ENCODE results near the gene RERE.
"Not testable (repeated sequence)": the region's sequence is repeated elsewhere in the genome, so short reads cannot be mapped to it uniquely, and the experiment has no call there.

The RERE gene

DNA sequence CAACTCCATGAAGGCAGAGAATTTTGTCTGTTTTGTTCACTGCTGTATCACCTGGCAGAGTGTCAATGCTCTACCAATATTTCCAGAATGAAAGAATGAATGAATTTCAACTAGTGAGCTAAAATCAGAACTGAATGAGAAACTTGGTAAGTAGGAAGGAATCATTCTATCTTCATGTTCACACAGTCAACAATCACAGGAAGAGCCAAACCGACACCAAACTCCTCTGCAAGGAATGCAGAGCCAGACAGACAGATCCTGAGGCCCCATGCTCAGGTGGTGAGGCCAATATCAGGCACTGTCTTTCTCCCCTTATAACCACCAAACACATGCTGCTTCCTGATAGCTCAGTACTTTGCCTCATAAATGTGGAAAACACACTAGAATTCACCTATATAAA, 360.4 kb downstream of the RERE start:
- no peak for DNase-seq (ENCODE audit: low read depth in 2 of 2)

DNA sequence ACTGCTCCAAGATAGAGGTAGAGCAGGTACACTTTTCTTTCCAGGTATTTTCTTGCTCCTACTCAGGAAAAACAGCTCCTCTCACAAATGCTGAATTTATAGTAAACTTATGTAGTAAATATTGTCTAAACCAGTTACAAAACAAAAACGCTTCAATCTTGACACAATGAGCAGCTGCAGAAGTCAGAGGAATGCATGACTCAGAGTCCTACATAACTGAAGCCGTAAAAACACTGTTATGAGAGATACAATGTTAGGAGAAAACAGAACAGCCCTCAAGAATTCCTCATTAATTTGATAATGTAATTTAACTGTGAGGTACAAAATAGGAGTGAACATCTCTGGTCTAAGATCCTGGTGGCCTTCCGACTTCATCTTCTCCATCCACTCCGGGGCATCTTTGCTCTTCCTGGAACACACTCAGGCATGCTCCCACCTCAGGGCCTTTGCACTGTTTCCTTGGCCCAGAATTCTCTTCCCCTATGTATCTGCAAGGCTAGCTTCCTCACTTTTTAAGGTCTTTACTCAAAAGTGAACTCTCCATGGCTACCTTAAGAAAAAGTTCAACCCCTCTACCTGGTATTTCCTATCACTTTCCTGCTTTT, 361.0 kb downstream of the RERE start:
- DNase-seq (ENCODE audit: low read depth in 2 of 2): no peak

DNA sequence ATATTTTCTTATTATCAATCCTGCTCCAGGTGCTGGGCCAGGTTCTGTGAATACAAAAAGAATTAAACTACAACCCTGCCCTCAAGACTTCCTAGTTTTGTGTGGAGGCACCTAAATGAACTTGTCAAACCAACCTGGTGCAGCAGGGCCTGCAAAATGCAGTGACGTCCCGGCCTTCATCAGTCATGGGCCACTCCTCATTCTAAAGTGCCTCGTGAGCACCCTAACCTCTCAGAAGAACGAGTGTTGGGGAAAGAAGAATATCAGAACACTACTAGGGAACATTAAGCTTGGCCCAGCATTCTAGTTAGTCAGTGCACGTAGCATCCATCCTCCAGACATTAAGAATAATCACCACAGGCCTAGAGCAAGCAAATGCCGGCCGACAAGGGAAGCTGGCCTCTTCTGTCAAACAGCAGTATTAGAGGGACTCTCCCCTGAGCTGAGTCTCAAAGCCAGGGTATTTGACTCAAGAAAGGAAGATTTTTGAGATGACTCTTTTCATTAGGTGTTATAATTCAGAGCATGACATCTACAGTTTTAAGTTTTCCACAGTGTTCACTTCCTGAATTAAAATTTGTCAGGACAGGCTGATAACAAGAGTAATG, 361.6 kb downstream of the RERE start:
- DNase-seq (ENCODE audit: low read depth in 2 of 2): no peak

DNA sequence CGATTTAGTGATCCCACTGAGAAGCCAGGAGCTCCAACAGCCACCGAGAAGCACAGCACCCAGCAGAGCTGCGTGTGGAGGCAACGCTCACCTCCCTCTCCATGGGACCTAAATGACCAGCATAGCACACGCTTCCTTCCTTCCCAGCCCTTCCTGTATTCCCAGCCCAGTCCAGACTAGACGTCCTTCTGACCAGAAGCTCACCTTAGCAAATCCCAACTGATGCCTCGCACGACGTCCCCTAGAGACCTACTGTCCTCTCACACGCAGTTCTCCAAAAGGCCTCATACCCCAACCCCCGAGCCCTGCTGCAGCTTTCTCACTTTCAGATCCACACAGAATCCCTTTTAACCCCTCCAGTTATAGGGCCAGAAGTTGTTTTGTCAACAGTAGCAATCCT, 367.1 kb downstream of the RERE start:
- DNase-seq (ENCODE audit: low read depth in 2 of 2): no peak

DNA sequence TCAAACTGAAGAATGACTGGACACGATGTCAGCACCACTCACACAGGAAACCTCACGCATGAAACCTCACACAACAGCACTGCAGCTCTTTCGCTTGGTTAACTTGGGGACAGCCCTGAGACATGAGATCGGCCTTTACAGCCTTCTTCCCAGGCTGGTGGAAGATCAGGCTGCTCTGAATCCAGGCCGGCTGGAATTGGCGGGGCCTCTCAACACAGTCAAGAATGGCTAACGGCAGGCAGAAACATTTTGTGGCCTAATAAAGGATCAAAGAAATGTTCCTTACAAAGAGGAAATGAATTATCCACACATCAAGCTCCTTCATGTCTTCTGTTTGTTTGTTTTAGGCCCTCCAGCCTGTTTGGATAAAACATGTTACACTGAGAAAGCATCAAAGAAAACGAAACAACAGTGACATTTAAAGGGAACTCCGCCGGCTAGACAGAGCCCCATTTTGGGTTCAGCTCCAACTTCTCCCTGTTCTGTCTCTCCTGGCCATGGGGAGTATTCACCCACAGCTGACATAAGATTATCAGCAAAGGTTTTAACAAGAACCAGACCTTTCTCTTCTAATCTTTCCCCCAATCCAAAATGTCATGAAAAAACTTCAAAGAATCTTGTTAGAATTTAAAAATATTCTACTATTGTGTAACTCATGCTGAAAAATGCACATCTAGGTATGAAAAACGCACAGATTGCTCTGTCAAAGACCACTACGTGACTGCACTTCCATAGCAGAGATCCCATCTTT, 368.4 kb downstream of the RERE start:
- DNase-seq (ENCODE audit: low read depth in 2 of 2): no peak

DNA sequence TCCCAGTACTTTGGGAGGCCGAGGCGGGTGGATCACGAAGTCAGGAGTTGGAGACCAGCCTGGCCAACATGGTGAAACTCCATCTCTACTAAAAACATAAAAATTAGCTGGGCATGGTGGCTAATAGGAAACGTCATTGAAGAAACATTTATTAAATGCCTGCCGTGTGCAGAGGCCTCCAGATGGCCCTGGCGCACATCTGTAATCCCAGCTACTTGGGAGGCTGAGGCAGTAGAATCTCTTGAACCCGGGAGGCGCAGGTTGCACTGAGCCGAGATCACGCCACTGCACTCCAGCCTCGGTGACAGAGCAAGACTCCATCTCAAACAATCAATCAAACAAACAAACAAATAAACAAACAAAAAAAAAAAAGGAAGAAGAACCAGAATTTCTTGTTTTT, 368.9 kb downstream of the RERE start:
- not testable (repeated sequence) for DNase-seq (ENCODE audit: low read depth in 2 of 2)

DNA sequence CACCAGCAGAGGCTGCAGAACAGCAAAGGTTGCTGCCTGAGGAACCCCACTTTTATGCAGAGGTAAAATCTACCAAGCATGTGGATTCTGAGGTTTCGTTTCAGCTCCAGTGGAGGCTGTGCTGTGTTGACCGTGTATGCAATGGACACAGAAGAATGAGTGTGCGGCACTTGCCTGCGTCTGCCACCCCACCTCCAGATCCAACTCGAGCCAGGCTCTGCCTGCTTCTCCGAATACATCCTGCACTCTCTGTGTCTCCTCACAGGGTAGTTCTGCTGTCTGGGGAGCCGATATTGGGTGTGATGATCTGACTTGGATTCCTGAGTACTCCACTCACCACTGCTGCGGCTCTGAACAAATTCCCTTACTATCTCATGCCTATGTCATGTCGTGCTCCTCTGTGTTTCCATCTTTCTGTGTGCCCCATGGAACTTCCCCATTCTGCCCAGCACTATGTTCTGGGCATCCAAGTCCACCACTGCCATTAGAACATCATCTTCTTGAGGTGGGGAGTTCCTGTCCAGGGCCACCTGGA, 369.8 kb downstream of the RERE start:
- no peak for DNase-seq (ENCODE audit: low read depth in 2 of 2)

DNA sequence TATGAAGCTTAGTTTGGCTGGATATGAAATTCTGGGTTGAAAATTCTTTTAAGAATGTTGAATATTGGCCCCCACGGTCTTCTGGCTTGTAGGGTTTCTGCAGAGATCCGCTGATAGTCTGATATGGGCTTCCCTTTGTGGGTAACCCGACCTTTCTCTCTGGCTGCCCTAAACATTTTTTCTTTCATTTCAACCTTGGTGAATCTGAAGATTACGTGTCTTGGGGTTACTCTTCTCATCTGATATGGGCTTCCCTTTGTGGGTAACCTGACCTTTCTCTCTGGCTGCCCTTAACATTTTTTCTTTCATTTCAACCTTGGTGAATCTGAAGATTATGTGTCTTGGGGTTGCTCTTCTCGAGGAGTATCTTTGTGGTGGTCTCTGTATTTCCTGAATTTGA, 371.3 kb downstream of the RERE start:
- not testable (repeated sequence) for DNase-seq (ENCODE audit: low read depth in 2 of 2)

DNA sequence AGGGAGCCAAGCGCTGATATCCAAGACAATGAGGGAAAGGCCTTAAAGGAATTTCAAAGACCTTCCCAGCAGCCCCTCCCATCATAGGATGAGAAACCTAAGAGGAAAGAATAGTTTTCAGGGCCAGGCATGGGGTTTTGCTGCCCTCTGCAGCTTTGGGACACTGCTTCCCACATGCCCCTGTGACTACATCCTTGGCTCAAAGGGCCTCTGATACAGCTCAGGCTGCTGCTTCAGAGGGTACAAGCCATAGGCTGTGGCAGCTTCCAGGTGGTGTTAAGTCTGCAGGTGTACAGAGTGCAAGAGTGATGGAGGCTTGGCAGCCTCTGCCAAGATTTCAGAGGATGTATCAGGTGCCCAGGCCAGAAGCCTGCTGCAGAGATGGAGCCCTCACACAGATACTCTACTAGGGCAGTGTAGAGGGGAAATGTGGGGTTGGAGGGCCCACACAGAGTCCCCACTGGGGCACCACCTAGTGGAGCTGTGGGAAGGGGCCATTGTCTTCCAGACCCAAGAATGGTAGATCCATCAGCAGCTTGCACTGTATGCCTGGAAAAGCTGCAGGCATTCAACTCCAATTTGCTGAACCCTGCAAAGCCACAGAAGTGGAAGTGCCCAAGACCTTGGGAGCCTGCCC, 373.8 kb downstream of the RERE start:
- DNase-seq (ENCODE audit: low read depth in 2 of 2): no peak

DNA sequence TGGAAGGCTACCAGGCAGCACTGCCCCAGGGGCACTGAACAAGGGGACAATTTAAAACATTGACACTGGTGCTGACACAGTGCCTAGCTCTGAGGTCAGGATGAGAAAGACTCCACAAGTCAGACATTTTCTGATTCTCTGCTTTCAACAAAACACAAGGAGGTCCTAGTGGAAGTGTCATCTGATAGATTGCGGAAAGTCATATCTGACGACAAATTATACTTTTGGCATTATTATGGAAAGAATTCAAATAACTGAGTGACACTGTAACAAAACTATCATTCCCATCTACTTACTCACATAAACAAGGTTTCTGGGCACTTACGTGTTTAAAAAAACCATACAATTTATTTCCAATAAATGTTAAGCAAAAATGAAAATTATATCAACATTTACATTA, 376.0 kb downstream of the RERE start:
- DNase-seq (ENCODE audit: low read depth in 2 of 2): no peak

DNA sequence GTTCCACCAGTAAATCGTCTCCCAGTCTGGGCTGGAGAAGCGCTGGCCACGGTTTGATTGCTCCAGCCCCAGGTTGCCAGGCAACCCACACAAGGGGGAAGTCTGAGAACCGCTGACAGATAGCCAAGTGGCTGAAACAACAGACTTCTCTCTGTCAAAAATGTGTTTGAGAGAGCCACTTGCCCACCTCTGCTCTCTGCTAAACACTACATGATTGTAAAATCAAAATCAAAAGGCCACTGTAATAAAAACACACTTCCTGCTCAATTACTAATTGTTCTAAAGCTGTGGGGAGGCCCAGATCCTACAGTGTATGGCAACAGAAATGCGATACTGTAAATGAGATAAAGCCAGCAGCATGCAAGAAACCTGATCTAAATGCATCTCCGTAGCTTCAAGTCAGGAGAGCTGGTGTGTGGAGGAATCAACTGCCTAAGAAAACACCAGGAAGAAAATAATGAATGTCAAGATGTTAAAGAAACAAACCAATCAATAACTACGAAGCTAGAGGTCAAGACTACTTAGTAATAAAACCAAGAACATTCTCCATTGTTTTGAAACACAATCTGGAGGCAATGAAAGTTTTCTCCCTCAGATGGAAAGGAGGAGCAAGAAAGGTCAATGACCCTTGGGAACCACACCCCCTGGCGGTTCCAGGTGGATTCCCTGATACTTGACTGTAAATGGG, 378.3 kb downstream of the RERE start:
- DNase-seq (ENCODE audit: low read depth in 2 of 2): no peak

DNA sequence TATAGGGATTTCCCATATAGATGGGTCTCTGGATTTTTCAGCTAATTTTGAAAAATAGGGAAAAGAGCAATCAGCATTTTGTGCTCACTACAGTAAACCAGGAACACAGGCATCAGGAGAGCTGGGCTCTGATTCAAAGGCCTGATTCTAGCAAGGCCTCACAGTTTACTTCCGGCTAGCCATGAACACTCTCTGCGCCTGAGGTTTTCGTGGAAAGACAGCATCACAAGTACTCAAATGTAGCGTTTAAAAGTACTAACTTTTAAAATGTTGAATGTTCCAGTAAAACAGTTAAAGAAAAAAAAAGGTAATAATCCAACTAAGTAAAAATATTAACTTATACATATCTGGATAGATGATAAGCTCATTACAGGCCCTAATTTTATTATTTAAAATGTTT, 379.0 kb downstream of the RERE start:
- DNase-seq (ENCODE audit: low read depth in 2 of 2): no peak

DNA sequence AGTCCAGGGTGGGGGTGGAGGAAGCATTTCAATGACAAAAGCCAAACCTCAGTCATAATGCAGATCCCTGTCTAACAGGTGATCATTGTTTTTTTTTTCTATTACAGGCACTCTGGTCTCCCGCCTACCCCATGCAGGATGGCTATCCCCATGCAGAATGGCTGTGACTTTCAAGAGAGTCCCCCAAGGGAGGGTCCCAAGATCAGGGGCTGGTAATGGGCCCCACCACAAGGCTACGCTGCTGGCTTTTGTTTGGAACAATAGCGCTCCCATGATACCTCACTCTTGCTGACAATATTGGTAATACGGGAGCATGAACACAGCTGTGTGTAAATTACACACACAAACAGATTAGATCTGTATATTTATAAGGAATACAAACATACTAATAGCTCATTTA, 380.1 kb downstream of the RERE start:
- DNase-seq (ENCODE audit: low read depth in 2 of 2): no peak

DNA sequence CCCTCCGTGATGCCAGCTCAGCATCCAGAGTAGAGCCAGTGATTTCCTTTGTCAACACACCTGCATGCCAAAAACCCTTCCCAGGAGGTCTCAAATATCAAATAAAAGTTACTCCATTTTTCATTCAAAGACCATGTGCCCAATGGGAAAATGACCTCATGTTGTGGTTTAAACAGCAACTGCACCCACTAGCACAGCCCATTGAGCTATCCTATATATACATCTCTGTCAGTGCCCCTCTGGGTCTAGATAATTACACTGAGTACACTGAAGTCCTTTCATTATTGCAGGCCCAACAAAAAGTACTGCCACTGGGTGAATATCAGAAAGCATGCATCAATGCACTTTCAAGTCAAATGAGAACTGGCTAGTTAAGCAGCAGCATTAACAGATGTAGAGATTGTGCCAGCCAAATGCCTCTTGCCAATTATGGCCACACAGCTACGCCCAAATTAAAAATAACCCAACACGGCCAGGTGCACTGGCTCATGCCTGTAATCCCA, 381.8 kb downstream of the RERE start:
- no peak for DNase-seq (ENCODE audit: low read depth in 2 of 2)

DNA sequence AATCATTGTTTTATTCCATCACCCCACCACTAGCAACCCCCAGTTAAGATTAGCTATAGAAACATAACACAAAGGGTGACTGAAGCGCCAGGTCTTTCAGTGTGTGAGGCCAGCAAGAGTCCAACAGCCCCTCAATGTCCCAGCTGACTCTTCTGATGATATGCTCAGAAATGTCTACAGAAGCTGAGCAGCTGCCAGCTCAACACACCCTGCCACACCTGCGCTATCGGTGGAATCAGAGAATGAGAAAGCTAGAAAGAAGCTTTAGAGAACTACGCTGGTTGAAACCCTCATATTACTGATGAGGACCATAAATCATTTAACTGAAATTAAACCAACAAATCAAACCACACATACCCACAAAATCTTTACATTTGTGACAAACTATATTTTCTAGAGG, 383.3 kb downstream of the RERE start:
- DNase-seq (ENCODE audit: low read depth in 2 of 2): no peak

DNA sequence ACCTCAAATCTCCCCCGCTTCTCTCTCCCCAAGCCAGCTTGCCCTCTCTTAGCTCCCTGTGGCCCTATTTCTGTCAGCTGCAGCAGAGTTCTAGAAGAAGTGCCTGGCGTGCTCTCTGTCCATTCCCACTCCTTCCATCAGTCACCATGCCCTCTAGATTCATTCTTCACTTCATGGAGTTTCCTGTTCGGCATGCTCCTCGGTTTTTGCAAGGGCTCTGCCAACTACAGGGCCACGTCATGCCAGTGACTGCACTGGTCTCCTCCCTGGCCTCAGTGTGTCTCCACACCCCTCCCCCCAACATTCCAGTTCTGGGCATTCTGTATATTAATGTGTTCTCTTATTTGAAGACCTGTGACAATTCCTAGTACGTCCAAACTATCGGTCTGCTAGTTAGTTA, 385.7 kb downstream of the RERE start:
- no peak for DNase-seq (ENCODE audit: low read depth in 2 of 2)

DNA sequence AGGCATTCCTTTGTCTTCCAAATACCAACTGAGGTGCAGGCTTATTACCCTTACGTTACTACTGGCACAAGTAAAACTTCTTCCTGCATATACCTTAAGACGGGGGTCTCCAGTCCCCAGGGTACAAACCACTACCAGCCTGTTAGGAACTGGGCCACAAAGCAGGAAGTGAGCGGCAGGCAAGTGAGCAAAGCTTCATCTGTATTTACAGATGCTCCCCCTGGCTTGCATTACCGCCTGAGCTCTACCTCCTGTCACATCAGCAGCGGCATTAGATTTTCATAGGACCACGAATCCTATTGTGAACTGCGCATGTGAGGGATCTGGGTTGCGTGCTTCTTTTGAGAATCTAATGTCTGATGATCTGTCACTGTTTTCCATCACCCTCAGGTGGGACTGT, 386.4 kb downstream of the RERE start:
- no peak for DNase-seq (ENCODE audit: low read depth in 2 of 2)

DNA sequence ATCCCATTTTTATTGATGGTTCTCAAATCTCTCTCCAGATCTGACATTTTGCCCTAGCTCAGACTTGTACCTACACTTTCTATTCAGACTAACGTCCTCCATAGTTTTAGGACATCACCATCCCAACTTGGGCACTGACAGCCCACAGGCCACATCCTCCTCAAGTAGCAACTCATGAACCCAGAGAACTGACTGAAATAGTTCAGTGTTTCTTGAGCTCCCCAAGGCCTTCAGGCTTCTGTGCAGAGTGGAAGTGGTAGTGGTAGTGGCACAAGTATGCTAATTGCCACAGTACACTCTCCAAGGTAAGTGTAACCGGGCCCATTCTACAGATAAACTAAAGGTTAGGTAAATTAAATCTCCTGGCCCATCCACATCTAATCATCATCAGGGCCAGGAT, 387.0 kb downstream of the RERE start:
- no peak for DNase-seq (ENCODE audit: low read depth in 2 of 2)

DNA sequence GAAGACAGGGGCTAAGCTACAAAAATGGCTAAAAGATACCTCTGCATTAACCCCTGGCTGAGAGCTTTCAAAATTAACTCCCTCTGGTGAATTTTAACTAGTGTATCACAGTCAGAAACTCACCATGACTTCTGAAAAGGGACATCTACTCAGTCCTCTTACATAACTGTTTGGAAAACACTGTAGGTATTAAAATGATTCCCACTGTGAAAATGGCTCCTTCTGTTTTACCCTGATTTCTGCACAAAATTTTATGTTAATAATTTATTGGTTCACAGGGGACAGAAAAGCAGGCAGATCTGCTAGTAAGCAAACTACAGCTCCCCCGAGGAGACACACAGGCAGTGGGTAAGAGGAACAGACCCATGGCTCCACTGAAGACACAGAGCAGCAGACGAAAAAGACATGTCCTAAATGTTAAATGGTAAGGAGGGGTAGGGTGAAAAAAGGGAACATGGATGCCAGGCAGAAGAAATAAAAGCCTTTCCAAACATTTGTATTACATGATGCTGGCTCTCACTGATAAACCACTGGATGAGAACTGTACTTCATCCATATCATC, 387.8 kb downstream of the RERE start:
- no peak for DNase-seq (ENCODE audit: low read depth in 2 of 2)

DNA sequence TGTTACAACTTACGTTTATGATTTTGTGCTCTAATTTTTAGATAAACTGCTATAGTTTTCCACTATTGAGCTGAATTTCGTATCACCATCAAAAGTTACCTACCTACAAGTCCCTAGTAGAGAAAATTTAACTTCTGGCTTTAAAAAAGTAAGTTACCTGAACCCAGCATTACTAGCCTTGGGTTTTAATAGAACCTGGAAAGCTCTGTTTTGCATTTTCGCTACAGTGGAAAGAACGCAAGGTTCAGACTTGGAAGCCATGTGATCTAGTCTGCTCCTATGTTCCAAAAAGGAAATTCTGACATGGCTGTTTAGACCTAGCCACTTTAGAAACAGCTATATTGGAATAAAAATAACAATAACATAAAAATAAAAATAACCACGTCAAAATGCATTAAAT, 389.0 kb downstream of the RERE start:
- no peak for DNase-seq (ENCODE audit: low read depth in 2 of 2)

DNA sequence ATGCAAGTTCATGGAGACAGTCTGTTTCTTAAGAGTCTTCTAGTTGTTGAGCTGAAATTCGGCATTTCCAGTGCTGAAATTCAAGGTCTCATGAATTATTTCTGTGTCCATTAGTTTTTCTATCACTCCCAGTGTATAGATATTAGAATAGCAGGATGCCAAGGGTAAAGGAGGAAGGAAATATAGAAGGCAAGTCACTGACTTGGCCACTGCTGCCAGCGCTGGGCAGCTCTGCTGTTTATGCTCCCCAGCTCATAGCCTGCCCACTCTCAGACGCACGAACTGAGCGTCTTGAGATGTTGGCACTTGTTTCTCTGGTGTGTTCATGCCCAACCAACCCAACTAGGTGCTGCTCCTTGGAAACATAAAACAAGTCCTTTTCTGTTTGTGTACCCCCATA, 389.5 kb downstream of the RERE start:
- DNase-seq (ENCODE audit: low read depth in 2 of 2): no peak

DNA sequence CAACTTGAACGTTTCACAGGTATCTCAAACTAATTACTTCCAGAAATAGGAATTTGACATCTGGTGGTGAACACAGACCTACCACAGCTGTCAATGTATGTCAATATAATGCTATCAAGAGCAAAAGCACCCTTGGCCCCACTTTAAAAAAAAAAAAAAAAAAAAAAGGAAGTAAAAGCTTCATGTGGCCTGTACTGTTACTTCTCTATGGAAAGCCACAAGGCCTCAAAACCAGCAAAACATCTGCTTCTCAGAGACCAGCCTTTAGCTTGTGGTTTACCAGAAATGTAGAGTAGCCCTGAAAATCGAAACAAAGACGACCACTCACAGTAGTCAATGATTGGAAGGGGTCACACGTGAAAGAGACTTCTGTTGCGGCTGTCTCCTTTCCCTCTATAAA, 389.9 kb downstream of the RERE start:
- no peak for DNase-seq (ENCODE audit: low read depth in 2 of 2)
